T-helper 1 cell treated with Interleukin-12 subunit alpha and Interleukin-12 subunit beta and Interleukin-4 antibody, amounts not matched to agents 30 μg/mL and 1 μg/mL, for 36 hours (primary cell): Measurements from ENCODE around the gene ENKD1.

Source experiments
- H3K27ac Mint-ChIP-seq: one replicate; pipeline ENCODE4 v1.8.0; 2021; ENCODE audit warnings: mild to moderate bottlenecking, mixed read lengths
- H3K27me3 Mint-ChIP-seq: one replicate; pipeline ENCODE4 v1.8.0; 2021; ENCODE audit warnings: low read depth, mixed read lengths
- H3K36me3 Mint-ChIP-seq: one replicate; pipeline ENCODE4 v1.8.0; 2021; ENCODE audit warnings: low read depth, mixed read lengths
- H3K4me1 Mint-ChIP-seq: one replicate; pipeline ENCODE4 v1.8.0; 2021; ENCODE audit warnings: low read depth, mixed read lengths
- H3K4me3 Mint-ChIP-seq: one replicate; pipeline ENCODE4 v1.8.0; 2021; ENCODE audit warnings: mild to moderate bottlenecking, moderate library complexity, mixed read lengths
- H3K9me3 Mint-ChIP-seq: one replicate; pipeline ENCODE4 v1.8.0; 2021; ENCODE audit warnings: mixed read lengths

Gene ENKD1, protein sequence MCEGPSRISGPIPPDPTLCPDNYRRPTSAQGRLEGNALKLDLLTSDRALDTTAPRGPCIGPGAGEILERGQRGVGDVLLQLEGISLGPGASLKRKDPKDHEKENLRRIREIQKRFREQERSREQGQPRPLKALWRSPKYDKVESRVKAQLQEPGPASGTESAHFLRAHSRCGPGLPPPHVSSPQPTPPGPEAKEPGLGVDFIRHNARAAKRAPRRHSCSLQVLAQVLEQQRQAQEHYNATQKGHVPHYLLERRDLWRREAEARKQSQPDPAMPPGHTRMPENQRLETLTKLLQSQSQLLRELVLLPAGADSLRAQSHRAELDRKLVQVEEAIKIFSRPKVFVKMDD

DNA sequence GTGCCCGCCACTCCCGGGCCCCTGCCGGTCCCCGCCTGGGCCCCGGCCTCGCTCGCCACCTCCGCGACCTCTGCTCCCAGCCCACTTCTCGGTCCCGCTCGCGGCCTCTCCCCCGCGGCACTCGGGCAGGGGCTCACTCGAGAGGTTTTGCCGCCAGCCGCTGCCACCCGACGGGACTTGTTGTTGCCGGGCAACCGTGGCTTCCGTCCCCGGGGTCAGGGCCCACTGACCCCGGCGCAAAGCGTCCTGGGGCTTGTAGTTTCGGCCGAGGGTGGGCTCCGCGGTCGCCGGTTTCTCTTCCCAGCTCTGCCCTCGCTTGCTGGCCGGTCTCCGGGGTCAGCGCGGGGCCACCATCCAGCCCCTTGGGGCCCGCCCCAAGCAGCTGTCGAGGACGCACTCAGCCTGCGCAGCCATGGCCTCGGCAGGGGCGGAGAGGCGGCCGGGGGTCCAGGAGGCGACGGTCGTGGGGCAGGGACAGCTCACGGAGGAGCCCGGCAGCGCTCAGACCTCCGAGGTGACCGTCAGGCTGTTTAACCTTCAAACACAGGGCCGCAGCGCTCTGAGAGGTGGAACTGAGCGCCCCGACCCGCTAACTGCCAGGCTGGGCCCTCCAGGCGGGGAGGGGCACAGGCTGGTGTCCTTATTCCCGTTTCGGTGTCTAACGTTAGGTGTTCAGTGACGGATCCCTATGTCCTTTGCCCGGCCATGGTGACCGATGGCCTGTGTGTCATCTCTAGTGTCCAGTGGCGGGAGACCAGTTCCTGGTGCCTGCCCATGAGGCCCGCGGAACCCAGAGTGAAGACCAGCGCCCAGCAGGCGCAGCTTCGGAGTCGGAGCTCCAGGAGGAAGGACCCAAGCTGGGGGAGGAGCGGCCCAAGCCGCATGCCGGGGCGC lies at the start of gene ENKD1, which contains the start of gene C16orf86:
Gene ENKD1, minus strand, starts transcription at position 192 of the 894 bp plus-strand sequence. CDS start 308 bp downstream, outside the sequence.
Gene C16orf86, plus strand, starts transcription at position 256 of the 894 bp plus-strand sequence. Its CDS starts 157 bp downstream, at position 413.
- Mint-ChIP-seq H3K4me3 (peak within 1 kb of the TSS; percentile 86), H3K36me3 (peaks cover 2% of the 10 kb centered on the region), H3K27ac (peak within 1 kb of the TSS; percentile 69), H3K9me3 (no peaks in the 10 kb centered on the region), H3K27me3 (no peaks in the 10 kb centered on the region), H3K4me1 (peaks cover 14% of the 10 kb centered on the region)

DNA sequence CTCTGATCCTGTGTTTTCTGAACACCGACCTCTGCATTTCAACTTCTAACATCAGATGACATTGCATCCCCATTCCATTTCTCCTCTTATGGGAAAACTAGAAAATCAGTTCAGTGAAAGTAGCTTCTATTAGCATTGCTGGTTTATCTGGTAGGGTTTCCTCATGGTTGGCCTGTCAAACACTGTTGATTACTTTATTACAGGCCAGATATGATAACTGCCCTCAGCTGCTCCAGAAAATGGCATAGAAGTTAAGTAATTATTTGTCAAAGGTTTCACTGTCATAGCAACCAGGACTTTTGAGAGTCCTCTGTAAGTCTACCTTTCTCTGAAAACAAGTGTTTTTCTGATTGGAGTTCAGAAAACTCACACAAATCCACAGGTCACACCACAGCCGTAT lies 49.5 kb upstream of the ENKD1 start:
- no peak overlapping the region for H3K27ac Mint-ChIP-seq
- peaks cover 2% of the 10 kb centered on the region for H3K36me3 Mint-ChIP-seq
- H3K27me3 Mint-ChIP-seq: no peaks in the 10 kb centered on the region
- H3K9me3 Mint-ChIP-seq: no peaks in the 10 kb centered on the region
- peaks cover 33% of the 10 kb centered on the region for H3K4me1 Mint-ChIP-seq
- no peak overlapping the region for H3K4me3 Mint-ChIP-seq

DNA sequence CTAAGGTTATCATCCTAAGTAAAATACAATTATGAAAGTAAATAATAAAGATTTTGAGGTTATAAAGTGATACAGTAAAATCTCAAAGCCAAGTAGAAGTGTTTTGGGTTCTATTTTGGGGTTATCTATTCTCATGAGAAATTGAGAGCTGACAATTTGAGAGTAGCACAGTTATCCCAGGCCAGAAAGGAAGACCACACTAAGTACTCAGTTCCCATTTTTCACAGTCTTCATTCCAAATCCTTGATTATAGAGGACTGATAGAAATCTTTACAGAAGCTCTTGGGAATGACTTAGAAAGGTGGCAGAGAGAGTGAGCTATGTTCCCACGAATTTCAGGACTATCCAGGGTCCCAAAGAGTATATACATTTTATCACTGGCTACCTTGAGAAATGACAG lies 48.0 kb upstream of the ENKD1 start:
- Mint-ChIP-seq H3K27ac (no peak overlapping the region), H3K36me3 (peaks cover 2% of the 10 kb centered on the region), H3K4me3 (no peak overlapping the region), H3K27me3 (no peaks in the 10 kb centered on the region), H3K9me3 (no peaks in the 10 kb centered on the region), H3K4me1 (peaks cover 20% of the 10 kb centered on the region)

DNA sequence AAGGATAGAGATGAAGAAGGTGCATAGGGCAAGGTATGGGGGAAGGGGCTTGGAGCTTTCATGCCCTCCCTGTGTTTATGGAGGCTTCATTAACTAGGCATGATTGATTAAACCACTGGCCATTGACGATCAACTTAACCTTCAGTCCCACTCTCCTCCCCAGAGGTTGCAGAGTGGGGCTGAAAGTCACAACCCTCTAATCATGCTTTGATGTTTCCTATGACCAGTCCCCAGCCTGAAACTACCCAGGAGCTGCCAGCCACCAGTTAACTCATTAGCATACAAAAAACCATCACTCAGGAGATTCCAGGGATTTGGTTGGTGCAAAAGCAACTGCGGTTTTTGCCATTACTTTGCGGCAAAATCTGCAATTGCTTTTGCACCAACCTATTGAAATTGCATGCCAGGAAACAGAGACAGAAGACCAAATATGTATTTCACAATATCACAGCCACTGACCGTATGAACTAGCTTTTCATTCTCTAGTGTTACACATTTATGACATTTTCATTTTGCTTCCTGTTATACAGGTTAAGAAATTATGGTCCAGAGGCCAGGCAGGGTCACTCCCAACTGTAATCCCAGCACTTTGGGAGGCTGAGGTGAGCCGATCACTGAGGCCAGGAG lies 47.2 kb upstream of the ENKD1 start:
- Mint-ChIP-seq H3K36me3 (peaks cover 2% of the 10 kb centered on the region), H3K9me3 (no peaks in the 10 kb centered on the region), H3K27ac (no peak overlapping the region), H3K27me3 (no peaks in the 10 kb centered on the region), H3K4me1 (peaks cover 20% of the 10 kb centered on the region), H3K4me3 (no peak overlapping the region)

DNA sequence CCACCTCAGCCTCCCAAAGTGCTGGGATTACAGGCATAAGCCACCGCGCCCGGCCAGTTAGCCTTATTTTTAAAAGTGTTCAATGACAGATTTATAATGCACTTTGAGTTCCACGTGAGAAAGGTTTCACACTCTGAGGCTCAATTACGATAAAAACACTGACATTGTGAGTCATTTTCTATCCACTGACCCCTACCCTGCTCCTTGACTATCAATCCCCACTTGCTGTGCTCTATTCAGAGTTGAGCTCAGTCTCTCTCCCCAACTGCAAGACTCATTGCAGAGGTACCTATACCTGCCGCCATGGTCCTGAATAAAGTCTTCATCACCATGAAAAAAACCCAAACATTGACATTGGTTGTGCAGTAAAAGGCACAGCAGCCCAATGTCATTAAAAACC lies 44.1 kb upstream of the ENKD1 start:
- H3K27ac Mint-ChIP-seq: no peak overlapping the region
- H3K4me1 Mint-ChIP-seq: peaks cover 5% of the 10 kb centered on the region
- H3K27me3 Mint-ChIP-seq: no peaks in the 10 kb centered on the region
- peaks cover 2% of the 10 kb centered on the region for H3K36me3 Mint-ChIP-seq
- no peak overlapping the region for H3K4me3 Mint-ChIP-seq
- H3K9me3 Mint-ChIP-seq: no peaks in the 10 kb centered on the region

DNA sequence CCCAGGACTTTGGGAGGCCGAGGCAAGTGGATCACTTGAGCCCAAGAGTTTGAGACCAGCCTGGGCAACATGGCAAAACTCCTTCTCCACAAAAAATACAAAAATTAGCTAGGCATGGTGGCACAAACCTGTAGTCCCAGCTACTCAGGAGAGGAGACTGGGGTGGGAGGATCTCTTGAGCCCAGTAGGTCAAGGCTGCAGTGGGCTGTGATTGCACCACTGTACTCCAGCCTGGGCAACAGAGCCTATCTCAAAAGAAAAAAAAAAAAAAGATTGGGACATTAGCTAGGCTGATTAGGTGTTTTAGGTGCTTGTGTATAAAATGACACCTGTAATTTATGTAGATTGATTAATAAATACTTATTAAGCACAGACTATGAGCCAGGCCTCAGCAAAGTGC lies 42.5 kb upstream of the ENKD1 start:
- Mint-ChIP-seq H3K27ac (no peak overlapping the region), H3K4me3 (no peak overlapping the region), H3K27me3 (no peaks in the 10 kb centered on the region), H3K36me3 (peaks cover 2% of the 10 kb centered on the region), H3K9me3 (no peaks in the 10 kb centered on the region), H3K4me1 (peaks cover 5% of the 10 kb centered on the region)

DNA sequence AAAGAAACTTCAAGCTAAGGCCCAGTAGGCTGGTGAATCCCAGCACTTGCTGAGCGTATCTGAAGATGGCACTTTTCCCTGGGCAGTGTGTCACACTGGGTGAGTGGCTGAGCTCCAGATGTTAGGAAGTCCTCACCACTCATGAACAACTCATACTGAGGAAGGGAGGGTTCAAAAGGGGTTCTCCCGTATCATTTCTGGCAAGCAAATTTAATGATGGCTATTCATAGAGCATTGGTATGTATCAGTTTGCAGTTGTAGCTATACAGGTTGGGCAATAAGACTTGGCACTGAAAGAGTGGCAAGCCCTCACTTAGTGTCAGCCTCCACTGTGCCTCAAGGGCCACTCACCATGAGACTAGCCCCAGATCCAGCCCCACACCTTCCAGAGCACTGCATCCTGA lies 41.8 kb upstream of the ENKD1 start:
- no peaks in the 10 kb centered on the region for H3K9me3 Mint-ChIP-seq
- H3K4me3 Mint-ChIP-seq: no peak overlapping the region
- H3K27ac Mint-ChIP-seq: no peak overlapping the region
- H3K27me3 Mint-ChIP-seq: no peaks in the 10 kb centered on the region
- H3K4me1 Mint-ChIP-seq: peaks cover 11% of the 10 kb centered on the region
- peaks cover 2% of the 10 kb centered on the region for H3K36me3 Mint-ChIP-seq

DNA sequence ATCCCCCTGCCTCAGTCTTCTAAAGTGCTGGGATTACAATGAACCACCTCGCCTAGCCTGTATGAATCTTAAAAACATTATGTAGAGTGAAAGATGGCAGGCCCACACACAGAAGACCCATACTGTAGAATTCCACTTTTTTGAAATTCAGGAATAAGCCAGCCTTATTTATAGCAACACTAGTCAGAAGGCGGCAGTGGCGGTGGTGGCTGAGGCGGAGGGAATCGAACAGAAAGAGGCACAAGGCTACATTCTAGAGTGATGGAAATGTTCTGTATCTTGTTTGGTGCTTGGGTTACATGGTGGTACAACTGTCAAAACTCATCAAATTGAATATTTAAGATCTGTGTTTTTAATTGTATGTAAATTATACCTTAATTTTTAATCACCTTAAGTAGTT lies 41.2 kb upstream of the ENKD1 start:
- Mint-ChIP-seq H3K4me3 (no peak overlapping the region), H3K36me3 (peaks cover 2% of the 10 kb centered on the region), H3K4me1 (peaks cover 15% of the 10 kb centered on the region), H3K27ac (no peak overlapping the region), H3K9me3 (no peaks in the 10 kb centered on the region), H3K27me3 (no peaks in the 10 kb centered on the region)

DNA sequence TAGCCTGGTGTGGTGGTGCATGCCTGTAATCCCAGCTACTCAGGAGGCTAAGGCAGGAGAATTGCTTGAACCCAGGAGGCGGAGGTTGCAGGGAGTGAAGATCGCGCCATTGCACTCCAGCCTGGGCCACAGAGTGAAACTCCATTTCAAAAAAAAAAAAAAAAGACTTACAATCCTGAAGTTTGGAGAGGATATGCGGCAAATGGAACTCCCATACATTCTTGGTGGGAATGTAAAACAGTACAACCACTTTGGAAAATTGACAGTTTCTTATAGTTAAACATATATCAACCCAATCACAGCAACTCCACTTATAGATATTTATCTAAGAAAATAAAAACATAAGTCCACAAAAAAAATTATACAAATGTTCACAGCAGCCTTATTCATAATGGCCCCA lies 40.7 kb upstream of the ENKD1 start:
- H3K27ac Mint-ChIP-seq: no peak overlapping the region
- no peaks in the 10 kb centered on the region for H3K9me3 Mint-ChIP-seq
- H3K36me3 Mint-ChIP-seq: peaks cover 2% of the 10 kb centered on the region
- H3K4me3 Mint-ChIP-seq: no peak overlapping the region
- no peaks in the 10 kb centered on the region for H3K27me3 Mint-ChIP-seq
- H3K4me1 Mint-ChIP-seq: peaks cover 15% of the 10 kb centered on the region

DNA sequence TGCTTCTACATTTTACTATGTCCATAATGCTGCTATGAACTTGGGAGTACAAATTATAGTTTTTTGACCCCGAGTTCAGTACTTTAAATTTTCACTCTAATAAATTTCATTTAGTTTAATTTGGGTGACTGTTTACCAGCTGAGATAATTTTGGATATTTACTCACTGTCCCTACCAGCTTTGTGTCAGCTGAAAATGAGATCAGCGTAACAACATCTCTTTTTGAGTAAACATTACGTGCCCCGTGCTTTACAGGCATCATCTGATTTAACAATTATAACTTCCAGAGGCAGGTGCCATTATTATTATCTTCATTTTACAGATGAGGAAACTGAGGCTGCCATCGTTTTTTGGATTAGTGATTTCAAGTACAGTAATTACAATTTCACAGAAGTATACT lies 37.6 kb upstream of the ENKD1 start:
- H3K27me3 Mint-ChIP-seq: no peaks in the 10 kb centered on the region
- H3K4me3 Mint-ChIP-seq: no peak overlapping the region
- peaks cover 13% of the 10 kb centered on the region for H3K4me1 Mint-ChIP-seq
- H3K27ac Mint-ChIP-seq: peak overlapping the region; percentile 82
- peaks cover 2% of the 10 kb centered on the region for H3K36me3 Mint-ChIP-seq
- H3K9me3 Mint-ChIP-seq: no peaks in the 10 kb centered on the region

DNA sequence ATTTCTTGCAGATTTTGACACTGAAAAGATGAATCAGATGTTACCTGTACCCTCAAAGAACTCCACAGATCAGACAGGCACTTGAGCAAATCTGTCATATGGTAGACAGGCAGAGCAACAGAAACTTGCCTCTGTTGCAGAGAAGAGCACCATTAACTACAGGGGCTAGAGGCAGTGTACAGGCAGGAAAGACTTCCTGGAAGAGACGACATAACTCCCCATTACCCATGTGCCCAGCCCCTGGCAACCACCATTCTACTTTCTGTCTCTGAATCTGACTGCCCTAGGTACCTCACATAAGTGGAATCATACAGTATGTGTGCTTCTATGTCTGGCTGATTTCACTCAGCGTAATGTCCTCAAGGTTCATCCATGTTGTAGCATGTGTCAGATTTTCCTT lies 37.1 kb upstream of the ENKD1 start:
- peak overlapping the region; percentile 82 for H3K27ac Mint-ChIP-seq
- H3K27me3 Mint-ChIP-seq: no peaks in the 10 kb centered on the region
- H3K36me3 Mint-ChIP-seq: peaks cover 3% of the 10 kb centered on the region
- H3K9me3 Mint-ChIP-seq: no peaks in the 10 kb centered on the region
- peaks cover 13% of the 10 kb centered on the region for H3K4me1 Mint-ChIP-seq
- H3K4me3 Mint-ChIP-seq: peak overlapping the region; percentile 6

DNA sequence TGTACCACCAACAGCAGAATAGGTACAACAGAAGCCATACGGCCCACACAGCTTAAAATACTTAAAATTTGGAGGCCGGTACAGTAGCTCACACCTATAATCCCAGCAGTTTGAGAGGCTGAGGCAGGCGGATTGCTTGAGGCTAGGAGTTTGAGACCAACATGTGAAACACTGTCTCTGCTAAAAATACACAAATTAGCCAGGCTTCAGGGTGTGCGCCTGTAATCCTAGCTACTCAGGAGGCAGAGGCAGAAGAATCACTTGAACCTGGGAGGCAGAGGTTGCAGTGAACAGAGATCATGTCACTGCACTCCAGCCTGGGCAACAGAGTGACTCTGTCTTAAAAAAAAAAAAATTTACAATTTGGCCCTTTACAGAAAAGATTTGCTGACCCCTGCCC lies 35.6 kb upstream of the ENKD1 start:
- no peak overlapping the region for H3K27ac Mint-ChIP-seq
- peaks cover 13% of the 10 kb centered on the region for H3K4me1 Mint-ChIP-seq
- peaks cover 11% of the 10 kb centered on the region for H3K36me3 Mint-ChIP-seq
- no peaks in the 10 kb centered on the region for H3K9me3 Mint-ChIP-seq
- no peak overlapping the region for H3K4me3 Mint-ChIP-seq
- no peaks in the 10 kb centered on the region for H3K27me3 Mint-ChIP-seq

DNA sequence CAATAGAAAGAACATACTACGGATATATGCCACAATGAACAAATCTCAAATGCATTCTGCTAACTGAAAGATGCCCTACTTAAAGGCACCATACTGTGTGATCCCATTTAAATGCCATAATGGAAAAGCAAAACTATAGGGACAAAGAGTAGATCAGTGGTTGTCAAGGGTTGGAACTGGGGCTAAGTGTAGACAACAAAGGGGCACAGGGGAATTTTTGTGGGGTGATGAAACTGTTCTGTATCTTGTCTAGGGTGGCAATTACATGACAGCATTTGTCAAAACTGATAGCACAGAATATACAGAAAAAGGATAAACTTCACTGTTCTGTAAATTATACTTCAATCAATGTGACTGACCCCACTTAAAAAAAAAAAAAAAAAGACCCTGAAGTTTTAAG lies 34.9 kb upstream of the ENKD1 start:
- H3K27ac Mint-ChIP-seq: no peak overlapping the region
- H3K27me3 Mint-ChIP-seq: no peaks in the 10 kb centered on the region
- H3K36me3 Mint-ChIP-seq: peaks cover 11% of the 10 kb centered on the region

DNA sequence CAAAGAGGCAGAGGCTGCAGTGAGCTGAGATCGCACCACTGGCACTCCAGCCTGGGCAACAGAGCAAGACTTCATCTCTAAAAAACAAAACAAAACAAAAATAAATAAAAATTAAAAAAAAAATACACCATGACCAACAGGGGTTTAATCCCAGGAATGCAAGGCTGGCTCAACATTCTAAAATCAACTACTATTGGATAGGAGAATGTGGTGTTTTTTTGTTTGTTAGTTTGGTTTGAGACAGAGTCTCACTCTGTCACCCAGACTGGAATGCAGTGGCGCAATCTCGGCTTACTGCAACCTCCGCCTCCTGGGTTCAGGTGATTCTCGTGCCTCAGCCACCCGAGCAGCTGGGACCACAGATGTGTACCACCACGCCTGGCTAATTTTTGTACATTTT lies 32.7 kb upstream of the ENKD1 start:
- H3K27ac Mint-ChIP-seq: no peak overlapping the region
- H3K4me1 Mint-ChIP-seq: peaks cover 16% of the 10 kb centered on the region
- no peaks in the 10 kb centered on the region for H3K27me3 Mint-ChIP-seq
- peaks cover 9% of the 10 kb centered on the region for H3K36me3 Mint-ChIP-seq
- no peak overlapping the region for H3K4me3 Mint-ChIP-seq
- H3K9me3 Mint-ChIP-seq: no peaks in the 10 kb centered on the region

More for the DNA sequence above, 34.9 kb upstream of the ENKD1 start:
- Mint-ChIP-seq H3K9me3 (no peaks in the 10 kb centered on the region), H3K4me3 (no peak overlapping the region), H3K4me1 (peaks cover 16% of the 10 kb centered on the region)
